Aorta (tissue), 5 donors: ENCODE measurements around the gene NAGPA. TPM values are rescaled to one million over a fixed set of nuclear protein-coding genes. Genes with fewer than 3 reads are reported as not detected.

ENCODE experiments used
- ATAC-seq: fragments of 200-7000 bp; cut with Tn5 transposase; one replicate; pipeline ENCODE4 v1.9.1; 2022; ENCODE audit warnings: moderate library complexity; ENCODE audit not compliant: low FRiP score
- DNase-seq, 2 donors: peaks; one replicate each; pipeline ENCODE4 v3.0.0-alpha.2; 2020
- H3K27ac ChIP-seq, 2 donors: one replicate each; pipeline ENCODE4 v1.5.1; 2013; ENCODE audit warnings: low read length in 2 of 2, mild to moderate bottlenecking in 2 of 2, moderate library complexity in 2 of 2, control low read depth in 1 of 2, inconsistent platforms in 1 of 2, low read depth in 1 of 2
- H3K27me3 ChIP-seq, 2 donors: one replicate each; pipeline ENCODE4 v1.6.1; 2013; ENCODE audit warnings: control low read depth in 1 of 2, low read length in 1 of 2, mild to moderate bottlenecking in 1 of 2, moderate library complexity in 1 of 2; ENCODE audit not compliant: insufficient read depth in 2 of 2, control insufficient read depth in 1 of 2
- H3K36me3 ChIP-seq, 2 donors: one replicate each; pipeline ENCODE4 v1.6.1; 2013; ENCODE audit warnings: control low read depth in 1 of 2, low read length in 1 of 2, mild to moderate bottlenecking in 1 of 2; ENCODE audit not compliant: insufficient read depth in 2 of 2, control insufficient read depth in 1 of 2
- H3K4me1 ChIP-seq, 2 donors: one replicate each; pipeline ENCODE4 v1.6.1; 2013; ENCODE audit warnings: low read length in 2 of 2, control low read depth in 1 of 2, mild to moderate bottlenecking in 1 of 2, moderate library complexity in 1 of 2; ENCODE audit not compliant: insufficient read depth in 2 of 2, control insufficient read depth in 1 of 2
- H3K4me3 ChIP-seq, 2 donors: one replicate each; pipeline ENCODE4 v1.5.1; 2013; ENCODE audit warnings: low read length in 2 of 2, control low read depth in 1 of 2, mild to moderate bottlenecking in 1 of 2
- H3K9me3 ChIP-seq: one replicate; pipeline ENCODE4 v1.6.1; 2013; ENCODE audit warnings: mild to moderate bottlenecking, low read length; ENCODE audit not compliant: control insufficient read depth
- WGBS, 2 donors: extraction: QIAGEN DNeasy Blood & Tissue Kit; methylation state at CpG; one replicate each; pipeline ENCODE4 v1.1.7; 2013; 5-methylcytosine and 5-hydroxymethylcytosine counted together
- intact Hi-C, 2 donors: fragments of 100-400 bp; cut with DNase I; formaldehyde crosslinking; loops; one replicate each; pipeline versions ENCODE4 v1.14.2 to v1.15.0; 2022
- polyA plus RNA-seq, 2 donors: library from polyadenylated mRNA; stranded (reverse); fragments of 200-250 nt; gene quantifications; one replicate each; pipeline ENCODE4 v1.2.3, GENCODE V29; 2013
- total RNA-seq, 2 donors: library from RNA; stranded (reverse); fragmentation: NEBNext Ultra II Directional; extraction: Animal tissue kit (Norgen Biotek cat#: 25700); gene quantifications; one replicate each; pipeline ENCODE4 v1.2.1, GENCODE V29; 2021
- donor health status: healthy with polysubstance abuse.
- donor health status: Bipolar disorder and iron deficiency.
- donor health status: DM: no; HTN: no; CAD: no.
- donor health status: DM: no; HTN: no; CAD: no.
- donor health status: DM: yes; HTN: yes; CAD: no.

NAGPA gene
- total and polyA plus RNA-seq, 4 donors = 4.0 to 10.9 (median 7.6) TPM

- ATAC-seq (no peak), DNase-seq (peak; percentile 21 to 31)
- H3K4me3 ChIP-seq = no peak overlapping the region
- H3K36me3 ChIP-seq = no peaks in the 10 kb centered on the region
- peaks cover 0 to 2% of the 10 kb centered on the region in 2 donors for H3K27me3 ChIP-seq
- WGBS, 2 donors = 55 to 66% methylated on average over 17 to 18 of the region's 18 CpGs
- H3K4me1 ChIP-seq = no peaks in the 10 kb centered on the region
- no peaks in the 10 kb centered on the region for H3K9me3 ChIP-seq
- intact Hi-C loops = no loop called here
- H3K27ac ChIP-seq = no peak overlapping the region
Measured at GRCh38 chr16:4994719-4995434, 38.9 kb downstream of the NAGPA start.

- H3K9me3 ChIP-seq = peaks cover 4% of the 10 kb centered on the region
- H3K4me3 ChIP-seq = no peak overlapping the region
- intact Hi-C loops = no loop called here
- no peaks in the 10 kb centered on the region for H3K4me1 ChIP-seq
- H3K27me3 ChIP-seq = peaks cover 0 to 2% of the 10 kb centered on the region in 2 donors
- H3K27ac ChIP-seq = no peak overlapping the region
- no peak for ATAC-seq
- H3K36me3 ChIP-seq = no peaks in the 10 kb centered on the region
- DNase-seq = peak; percentile 21 to 50
- 88% methylated on average over 14 of the region's 14 CpGs for WGBS, 2 donors
Measured at GRCh38 chr16:4991754-4992153, 42.0 kb downstream of the NAGPA start.

- H3K4me1 ChIP-seq = no peaks in the 10 kb centered on the region
- no peak overlapping the region for H3K27ac ChIP-seq
- H3K9me3 ChIP-seq = peaks cover 4% of the 10 kb centered on the region
- peak in 1 of 2 donors; percentile 24 for DNase-seq
- ATAC-seq = no peak
- 83 to 85% methylated on average over 8 of the region's 8 CpGs for WGBS, 2 donors
- H3K4me3 ChIP-seq = no peak overlapping the region
- H3K27me3 ChIP-seq = peaks cover 0 to 2% of the 10 kb centered on the region in 2 donors
- H3K36me3 ChIP-seq = no peaks in the 10 kb centered on the region
- intact Hi-C loops = no loop called here
Measured at GRCh38 chr16:4990415-4990814, 43.3 kb downstream of the NAGPA start.

- H3K4me3 ChIP-seq = no peak overlapping the region
- ATAC-seq = no peak
Measured at GRCh38 chr16:4989391-4990006, 44.2 kb downstream of the NAGPA start.

GRCh38 chr16:4988647-4989046, 45.1 kb downstream of the NAGPA start:
- 88% methylated on average over 5 of the region's 5 CpGs for WGBS, 2 donors
- H3K27ac ChIP-seq = no peak overlapping the region
- intact Hi-C loops = no loop called here
- H3K36me3 ChIP-seq = no peaks in the 10 kb centered on the region
- H3K9me3 ChIP-seq = peaks cover 4% of the 10 kb centered on the region
- no peak for ATAC-seq
- no peak overlapping the region for H3K4me3 ChIP-seq
- peak; percentile 11 to 29 for DNase-seq
- H3K4me1 ChIP-seq = no peaks in the 10 kb centered on the region
- H3K27me3 ChIP-seq = peaks cover 0 to 2% of the 10 kb centered on the region in 2 donors

More at GRCh38 chr16:4989391-4990006, 44.2 kb downstream of the NAGPA start:
- DNase-seq = peak; percentile 6 to 12
- intact Hi-C loops = no loop called here
- Histone ChIP-seq H3K9me3 (peaks cover 4% of the 10 kb centered on the region), H3K36me3 (no peaks in the 10 kb centered on the region), H3K4me1 (no peaks in the 10 kb centered on the region), H3K27ac (no peak overlapping the region), H3K27me3 (peaks cover 0 to 2% of the 10 kb centered on the region in 2 donors)
- 79 to 82% methylated on average over 9 of the region's 9 CpGs for WGBS, 2 donors

GRCh38 chr16:4987580-4988374, 46.0 kb downstream of the NAGPA start:
- peaks cover 4% of the 10 kb centered on the region for H3K9me3 ChIP-seq
- 14% methylated on average over 51 to 60 of the region's 60 CpGs for WGBS, 2 donors
- DNase-seq (peak; percentile 37 to 45), ATAC-seq (no peak)
- intact Hi-C loops = no loop called here
- peaks cover 0 to 2% of the 10 kb centered on the region in 2 donors for H3K27me3 ChIP-seq
- H3K36me3 ChIP-seq = no peaks in the 10 kb centered on the region
- no peak overlapping the region for H3K27ac ChIP-seq
- H3K4me3 ChIP-seq = no peak overlapping the region
- no peaks in the 10 kb centered on the region for H3K4me1 ChIP-seq

- no peak overlapping the region for H3K27ac ChIP-seq
- intact Hi-C loops = no loop called here
- ATAC-seq (no peak), DNase-seq (no peak)
- no peak overlapping the region for H3K4me3 ChIP-seq
- H3K4me1 ChIP-seq = no peaks in the 10 kb centered on the region
- peaks cover 4% of the 10 kb centered on the region for H3K9me3 ChIP-seq
- H3K36me3 ChIP-seq = no peaks in the 10 kb centered on the region
- peaks cover 0 to 2% of the 10 kb centered on the region in 2 donors for H3K27me3 ChIP-seq
- WGBS, 2 donors = 5 to 6% methylated on average over 8 to 10 of the region's 10 CpGs
Measured at GRCh38 chr16:4987250-4987579, 46.5 kb downstream of the NAGPA start.

- ATAC-seq (no peak), DNase-seq (no peak)
- Histone ChIP-seq H3K27ac (no peak overlapping the region), H3K4me1 (no peaks in the 10 kb centered on the region), H3K36me3 (no peaks in the 10 kb centered on the region), H3K27me3 (no peaks in the 10 kb centered on the region), H3K9me3 (peaks cover 4% of the 10 kb centered on the region), H3K4me3 (no peak overlapping the region)
- intact Hi-C loops = no loop called here
- 71 to 73% methylated on average over 5 of the region's 5 CpGs for WGBS, 2 donors
Measured at GRCh38 chr16:4984174-4984990, 49.4 kb downstream of the NAGPA start.
